Neural cell (in vitro differentiated cells): Measurements from ENCODE around the gene RCN2. TPM values are rescaled to one million over a fixed set of nuclear protein-coding genes. Genes with fewer than 3 reads are reported as not detected.

Source experiments
- H2AFZ ChIP-seq: fragments of 200-600, 300-800 bp; sonication (generic), shearing (Covaris generic); 2 replicates; pipeline ENCODE4 v1.6.0; 2014; ENCODE audit warnings: low read depth, mild to moderate bottlenecking, antibody characterized with exemption, low read length, moderate library complexity
- H3F3A ChIP-seq: fragments of 200-600 bp; shearing (Covaris generic); 2 replicates; pipeline ENCODE4 v1.6.1; 2016; ENCODE audit warnings: mild to moderate bottlenecking, moderate library complexity, mixed read lengths, antibody characterized with exemption, low read length; ENCODE audit not compliant: insufficient read depth, poor library complexity, severe bottlenecking
- H3K27ac ChIP-seq: fragments of 200-600, 300-800 bp; sonication (generic), shearing (Covaris generic); 2 replicates; pipeline ENCODE4 v1.5.1; 2014; ENCODE audit warnings: mild to moderate bottlenecking, low read length, moderate library complexity
- H3K27me3 ChIP-seq: fragments of 300-800, 200-600 bp; sonication (generic), shearing (Covaris generic); 2 replicates; pipeline ENCODE4 v1.6.0; 2014; ENCODE audit warnings: mild to moderate bottlenecking, low read depth, low read length, moderate library complexity; ENCODE audit not compliant: insufficient read depth
- H3K36me3 ChIP-seq: fragments of 300-800, 200-600 bp; sonication (generic), shearing (Covaris generic); 2 replicates; pipeline ENCODE4 v1.5.1; 2014; ENCODE audit warnings: mild to moderate bottlenecking, antibody characterized with exemption, low read length, moderate library complexity; ENCODE audit not compliant: insufficient read depth
- H3K4me2 ChIP-seq: fragments of 300-800, 200-600 bp; sonication (generic), shearing (Covaris generic); 2 replicates; pipeline ENCODE4 v1.6.0; 2014; ENCODE audit warnings: mild to moderate bottlenecking, low read length
- H3K4me3 ChIP-seq: fragments of 300-800, 200-600 bp; sonication (generic), shearing (Covaris generic); 2 replicates; pipeline ENCODE4 v1.5.1; 2014; ENCODE audit warnings: mild to moderate bottlenecking, low read length, moderate library complexity
- H3K79me2 ChIP-seq: fragments of 200-600 bp; shearing (Covaris generic); replicated peaks from 2 replicates; pipeline ENCODE4 v1.6.0; 2014; ENCODE audit warnings: mild to moderate bottlenecking, low read length, moderate library complexity; ENCODE audit not compliant: insufficient read depth
- H3K9ac ChIP-seq: fragments of 300-800, 200-600 bp; sonication (generic), shearing (Covaris generic); 2 replicates; pipeline ENCODE4 v1.6.1; 2016; ENCODE audit warnings: mild to moderate bottlenecking, low read length, mixed read lengths
- H3K9me2 ChIP-seq: fragments of 200-600 bp; shearing (Covaris generic); 2 replicates; pipeline ENCODE4 v1.6.1; 2016; ENCODE audit warnings: mild to moderate bottlenecking, low read length, mixed read lengths; ENCODE audit not compliant: insufficient read depth
- H3K9me3 ChIP-seq: fragments of 200-600, 300-800 bp; sonication (generic), shearing (Covaris generic); 2 replicates; pipeline ENCODE4 v1.6.1; 2016; ENCODE audit warnings: mild to moderate bottlenecking, mixed run types, low read length, moderate library complexity, mixed read lengths
- H4K20me1 ChIP-seq: fragments of 200-600 bp; shearing (Covaris generic); 2 replicates; pipeline ENCODE4 v1.6.1; 2016; ENCODE audit warnings: mild to moderate bottlenecking, mixed run types; ENCODE audit not compliant: insufficient read depth
- EZH2 ChIP-seq: fragments of 200-600, 300-800 bp; shearing (Covaris generic), sonication (generic); IDR thresholded peaks from 2 replicates; pipeline ENCODE4 v1.6.1; 2014; ENCODE audit warnings: antibody characterized with exemption, low read length, borderline replicate concordance, mild to moderate bottlenecking; ENCODE audit not compliant: insufficient read depth, poor library complexity, severe bottlenecking
- SMC3 ChIP-seq: fragments of 450-650 bp; conservative IDR thresholded peaks from 2 replicates; pipeline ENCODE4 v1.6.1; 2014; ENCODE audit warnings: antibody characterized with exemption, mild to moderate bottlenecking, moderate library complexity; ENCODE audit not compliant: poor library complexity
- polyA plus RNA-seq: library from polyadenylated mRNA; depleted of rRNA; stranded (reverse); fragments of >200 nt; gene quantifications from 2 replicates; pipeline ENCODE4 v1.2.3, GENCODE V29; 2014
- small RNA-seq, 3 experiments: library from RNA; depleted of rRNA; stranded (forward); fragments of <200 nt; gene quantifications; one replicate each; pipeline ENCODE3, GENCODE V24; 2012

Gene RCN2
- polyA plus RNA-seq, 1 donor from 2014 or later: 400 TPM

- Histone ChIP-seq H3K36me3 (no peaks in the 10 kb centered on the region), H3K9me3 (no peaks in the 10 kb centered on the region), H3K9me2 (no peaks in the 10 kb centered on the region), H3K4me3 (no peak overlapping the region), H3K9ac (no peak overlapping the region), H3K27ac (no peak overlapping the region), H3K27me3 (no peaks in the 10 kb centered on the region), H3K4me2 (no peak overlapping the region), H3K79me2 (no peaks in the 10 kb centered on the region), H4K20me1 (no peaks in the 10 kb centered on the region), H2AFZ (no peak overlapping the region), H3F3A (no peaks in the 10 kb centered on the region)
- TF ChIP-seq EZH2: no peak
- no peak for TF ChIP-seq SMC3
Observed at GRCh38 chr15:77002954-77003912, 71.7 kb downstream of the RCN2 start.

Small RNA genes lying within 50 kb of the gene (small RNA-seq; reads per million reads assigned to genes)
- 0 to 3.5 (median 0) reads per million in 3 experiments for gene RN7SL278P

Other genes with a start within 250 kb of the RCN2 start
- gene SCAPER, start 26.4 kb upstream of the RCN2 start, polyA plus RNA-seq: 59.9 and 77.1 TPM in 2 replicates
- not detected in 2 replicates for gene PSTPIP1, start 63.4 kb downstream of the RCN2 start, polyA plus RNA-seq
- 815 and 857 TPM in 2 replicates for gene TSPAN3, start 139.4 kb downstream of the RCN2 start, polyA plus RNA-seq